HG02884 (cell line): Measurements from ENCODE around the gene TLR10.
"Not testable (repeated sequence)": the region's sequence is repeated elsewhere in the genome, so short reads cannot be mapped to it uniquely, and the experiment has no call there.

Experiments
- ATAC-seq: cut with Tn5 transposase; IDR thresholded peaks from one replicate; pipeline ENCODE4 v1.9.1; 2021; ENCODE audit warnings: mild to moderate bottlenecking, moderate library complexity; ENCODE audit not compliant: unreplicated experiment

Gene TLR10

DNA sequence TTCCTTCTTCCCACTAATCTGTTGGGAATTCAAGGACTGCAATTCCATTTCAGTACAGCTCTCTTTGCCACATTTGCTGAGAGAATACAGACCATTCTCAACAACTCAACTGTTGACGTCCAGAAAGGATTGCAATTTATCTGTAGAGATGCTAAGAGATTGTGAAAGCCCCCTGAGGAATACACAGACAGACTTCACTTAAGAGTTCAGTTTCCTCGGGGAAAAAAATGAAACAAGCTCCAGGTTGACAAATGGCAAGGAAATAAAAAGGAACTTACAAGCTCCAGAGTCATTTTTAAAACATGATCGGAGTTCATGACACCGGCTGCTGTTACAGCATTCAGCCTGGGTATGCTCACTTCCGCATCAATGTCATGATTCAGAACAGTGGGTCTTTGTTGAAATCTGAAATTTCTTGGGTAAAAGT, 13.8 kb downstream of the TLR10 start:
- no peak for ATAC-seq

DNA sequence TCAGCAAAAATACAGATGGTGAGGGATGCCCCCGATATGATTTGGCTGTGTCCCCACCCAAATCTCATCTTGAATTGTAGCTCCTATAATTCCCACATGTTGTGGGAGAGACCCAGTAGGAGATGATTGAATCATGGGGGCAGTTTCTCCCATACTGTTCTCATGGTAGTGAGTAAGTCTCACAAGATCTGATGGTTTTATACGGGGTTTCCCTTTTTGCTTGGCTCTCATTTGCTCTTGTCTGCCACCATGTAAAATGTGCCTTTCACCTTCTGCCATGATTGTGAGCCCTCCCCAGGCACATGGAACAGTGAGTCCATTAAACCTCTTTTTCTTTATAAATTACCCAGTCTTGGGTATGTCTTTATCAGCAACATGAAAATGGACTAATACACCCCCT, 15.8 kb downstream of the TLR10 start:
- ATAC-seq = not testable (repeated sequence)

DNA sequence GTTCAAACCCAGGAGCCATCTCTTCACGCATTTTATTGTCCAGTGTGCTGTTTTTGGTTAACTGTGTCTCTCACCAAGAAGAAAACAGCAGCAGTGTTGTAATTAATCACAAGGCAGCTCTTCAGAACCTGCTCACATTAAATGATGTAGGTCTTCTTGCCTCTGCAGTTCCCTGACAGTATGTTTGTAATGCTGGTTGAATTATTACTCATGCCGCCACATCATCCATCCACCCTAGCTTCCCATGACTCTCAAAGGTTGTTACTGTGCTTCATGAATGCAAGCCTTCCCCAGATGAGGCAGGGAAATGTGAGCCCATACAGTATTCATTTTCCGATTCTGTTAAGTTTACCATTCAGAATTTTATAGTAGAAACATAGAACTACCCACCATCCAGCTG, 17.4 kb downstream of the TLR10 start:
- ATAC-seq = no peak

DNA sequence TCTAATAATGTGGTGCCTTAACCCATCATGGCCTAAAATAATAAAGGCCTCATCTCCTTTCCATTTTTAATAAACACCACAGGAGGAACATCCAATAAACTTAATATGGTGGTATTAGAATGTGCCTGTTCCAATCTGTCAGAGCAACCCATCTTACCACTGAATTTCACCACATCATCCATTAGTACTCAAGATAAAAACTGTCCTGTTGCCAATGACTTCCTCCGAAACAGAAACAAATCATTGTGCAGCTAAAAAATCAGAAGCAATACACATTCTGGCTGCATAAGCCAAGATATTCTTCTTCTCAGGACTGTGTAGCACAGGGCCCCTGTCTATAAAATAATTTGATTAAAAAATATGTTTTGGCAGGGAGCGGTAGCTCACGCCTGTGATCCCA, 18.5 kb downstream of the TLR10 start:
- no peak for ATAC-seq

DNA sequence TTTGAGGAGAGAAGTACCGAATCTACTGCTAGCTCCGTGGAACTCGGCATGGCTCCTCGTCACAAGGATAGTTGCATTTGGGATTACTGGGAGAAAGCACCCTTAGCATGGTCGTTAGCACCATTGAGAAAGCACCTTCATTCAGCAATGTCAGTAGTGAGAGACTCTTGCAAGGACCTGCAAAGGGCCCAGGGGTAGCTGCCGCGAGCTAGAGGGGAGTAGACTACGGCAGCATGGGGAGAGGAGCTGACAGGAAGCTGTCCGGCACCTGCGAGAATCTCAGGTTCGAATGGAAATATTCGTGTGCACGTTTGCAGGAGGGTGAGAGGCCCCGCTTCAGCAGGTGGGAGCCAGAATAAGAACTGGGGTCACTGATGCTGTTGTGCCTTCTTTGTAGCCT, 20.2 kb downstream of the TLR10 start:
- ATAC-seq = peak; percentile 32

DNA sequence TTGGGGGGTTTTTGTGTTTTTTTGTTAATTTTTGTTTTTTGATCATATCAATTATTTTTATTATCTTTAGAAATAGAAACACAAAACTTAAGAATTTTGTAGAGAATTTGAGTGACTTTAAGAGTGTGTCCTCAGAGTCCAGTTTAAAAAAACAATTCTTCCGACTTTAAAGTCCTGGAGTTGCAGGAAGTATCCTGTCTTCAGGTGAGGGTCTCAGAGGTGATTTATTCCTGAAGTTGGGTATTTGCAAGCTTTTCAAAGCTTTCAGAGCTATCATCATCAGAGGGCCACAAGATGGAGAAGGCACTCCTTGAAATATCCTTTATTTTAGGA, 23.0 kb downstream of the TLR10 start:
- ATAC-seq = no peak

DNA sequence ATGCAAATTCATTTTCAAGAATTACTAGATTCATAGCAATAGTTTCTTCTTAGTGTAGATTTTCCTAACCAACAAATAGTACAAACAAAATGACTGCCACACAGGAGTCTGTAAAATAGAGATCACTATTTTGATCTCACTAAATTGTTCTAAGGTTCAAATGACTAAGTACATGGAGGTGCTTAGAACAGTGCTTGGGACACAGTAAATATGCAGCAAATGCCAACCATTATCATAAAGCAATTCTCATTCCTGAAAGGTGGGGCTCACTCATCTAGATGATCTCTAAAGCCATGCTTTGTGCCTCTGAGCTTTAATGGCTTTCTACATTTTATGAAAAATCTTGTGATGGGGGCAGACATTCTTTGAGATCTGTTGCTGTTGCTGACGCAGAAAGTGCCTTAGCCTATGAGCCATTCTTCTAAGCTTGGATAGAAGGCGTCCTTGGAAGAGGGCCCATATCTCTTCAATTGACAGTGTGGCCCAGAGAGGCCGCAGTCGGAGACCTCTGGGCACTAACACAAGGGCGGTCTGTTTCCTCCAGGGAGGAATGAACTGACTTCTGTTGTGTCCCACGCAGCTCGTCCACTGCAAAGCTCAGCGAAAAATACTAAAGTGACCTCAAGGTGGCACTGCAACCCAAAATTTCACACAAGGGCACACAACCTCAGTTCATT, 23.5 kb downstream of the TLR10 start:
- no peak for ATAC-seq

DNA sequence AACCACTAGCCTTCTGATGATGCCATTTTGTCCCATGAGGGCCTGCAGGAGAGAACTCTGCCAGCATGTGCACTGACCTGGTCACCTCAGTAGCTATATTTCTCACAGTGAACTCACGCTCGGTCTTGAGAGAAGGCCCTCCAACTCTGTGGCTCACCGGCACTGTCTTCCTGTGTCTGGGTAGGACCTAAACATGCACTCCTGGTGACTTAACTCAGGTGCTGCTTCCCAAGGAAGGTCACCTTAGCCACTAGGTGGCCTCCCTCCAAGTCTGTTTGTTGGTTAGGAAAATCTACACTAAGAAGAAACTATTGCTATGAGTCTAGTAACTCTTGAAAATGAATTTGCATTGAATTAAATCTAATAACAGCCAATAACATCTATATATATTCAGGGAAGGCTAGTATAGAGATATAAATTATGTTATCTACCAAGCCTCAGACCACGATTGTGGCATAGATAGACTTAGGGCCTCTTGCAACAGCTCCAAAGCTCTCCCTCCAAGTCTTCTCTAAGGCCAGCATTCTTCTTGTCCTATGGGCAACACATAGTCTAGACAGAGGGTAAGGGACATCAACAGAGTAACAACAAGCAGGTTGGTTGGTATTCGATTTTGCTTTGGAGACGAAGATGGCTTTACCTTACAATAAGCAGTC, 24.7 kb downstream of the TLR10 start:
- ATAC-seq = no peak

DNA sequence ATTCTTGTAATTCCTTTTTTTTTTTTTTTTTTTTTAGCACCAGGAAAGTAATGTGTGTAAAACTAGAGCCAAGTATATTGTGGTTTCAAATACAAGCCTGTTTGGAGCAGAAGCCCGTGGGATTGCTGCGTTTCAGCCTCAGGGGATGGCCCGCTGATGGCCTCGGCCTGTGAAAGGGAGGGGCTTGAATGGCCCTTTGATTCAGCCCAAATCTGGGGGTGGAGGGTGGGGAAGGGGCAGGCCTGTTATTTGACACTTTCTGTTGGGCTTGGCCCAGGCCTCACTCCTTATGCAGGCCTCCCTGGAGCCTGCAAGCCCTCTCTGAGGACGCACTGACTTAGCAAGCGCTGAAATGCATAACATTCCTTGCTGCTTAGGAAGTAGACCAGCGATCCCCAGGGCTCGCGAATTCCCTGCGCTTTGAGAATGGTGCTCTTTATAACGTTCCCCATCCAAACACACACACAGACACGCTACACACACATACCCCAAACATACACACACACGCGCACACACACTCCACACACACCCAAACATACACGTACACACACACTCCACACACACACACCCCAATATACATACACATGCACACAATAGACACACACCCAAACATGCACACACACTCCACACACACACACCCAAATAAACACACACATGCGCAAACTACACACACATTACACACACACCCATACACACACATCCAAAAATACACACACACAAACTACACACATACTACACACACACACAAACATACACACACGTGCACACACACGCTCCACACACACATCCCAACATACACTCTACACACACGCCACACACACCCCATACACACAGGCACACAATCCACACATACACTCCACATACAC, 29.6 kb downstream of the TLR10 start:
- ATAC-seq = no peak

DNA sequence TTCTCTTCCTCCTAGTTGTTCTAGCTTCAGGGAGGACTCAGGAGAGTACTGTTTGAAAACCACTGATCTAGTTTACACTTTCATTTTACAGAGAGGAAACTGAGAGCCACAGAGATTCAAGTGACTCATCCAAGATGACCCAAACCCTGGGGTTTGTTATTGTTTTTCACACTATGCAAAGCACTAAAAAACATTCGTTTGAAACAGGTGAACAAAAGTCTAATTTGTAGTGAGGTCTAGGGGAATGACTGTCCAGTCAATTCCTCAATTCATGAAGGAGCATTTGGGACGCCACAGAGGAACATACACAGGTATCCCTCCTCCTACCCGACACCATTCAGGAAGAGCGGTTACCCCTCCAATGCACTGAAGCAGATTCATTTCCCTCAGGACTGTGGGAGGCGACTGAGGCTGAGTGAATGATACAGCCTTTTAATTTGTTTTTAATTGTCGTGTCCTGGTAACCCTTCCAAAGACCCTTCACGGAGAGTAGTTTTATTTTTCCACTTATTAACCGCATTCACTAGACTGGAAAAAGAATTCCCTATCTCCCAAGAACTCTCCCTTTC, 30.3 kb downstream of the TLR10 start:
- ATAC-seq = peak; percentile 96

DNA sequence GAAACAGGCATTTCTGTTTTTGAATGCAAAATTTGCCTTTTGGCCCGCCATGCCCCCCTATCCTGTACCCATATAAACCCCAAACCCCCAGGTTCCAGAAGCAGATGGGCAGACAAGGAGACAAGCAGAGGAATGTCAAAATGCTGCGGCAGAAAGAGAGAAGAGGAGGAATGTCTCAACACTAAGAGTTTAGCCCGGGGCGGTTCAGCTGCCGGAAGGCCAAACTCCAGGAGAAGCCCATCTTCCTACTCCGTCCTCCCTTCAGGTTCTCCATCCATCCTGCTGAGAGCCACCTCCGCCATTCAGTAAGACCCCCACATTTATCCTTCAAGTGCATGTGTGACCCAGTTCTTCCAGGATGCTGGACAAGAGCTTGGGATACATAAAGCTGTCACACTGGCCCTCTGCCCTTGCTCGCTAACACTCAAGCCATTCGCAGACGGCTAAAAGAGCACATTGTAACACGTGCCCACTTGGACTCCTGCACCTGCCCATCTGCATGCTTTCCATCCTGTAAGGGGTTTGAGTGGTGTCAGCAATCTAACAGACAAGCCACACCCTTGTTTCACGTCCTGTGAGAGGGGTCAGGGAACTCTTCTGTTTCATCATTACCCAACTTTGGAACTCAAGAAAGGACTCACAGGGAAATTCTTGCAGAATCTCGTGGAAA, 31.3 kb downstream of the TLR10 start:
- no peak for ATAC-seq

DNA sequence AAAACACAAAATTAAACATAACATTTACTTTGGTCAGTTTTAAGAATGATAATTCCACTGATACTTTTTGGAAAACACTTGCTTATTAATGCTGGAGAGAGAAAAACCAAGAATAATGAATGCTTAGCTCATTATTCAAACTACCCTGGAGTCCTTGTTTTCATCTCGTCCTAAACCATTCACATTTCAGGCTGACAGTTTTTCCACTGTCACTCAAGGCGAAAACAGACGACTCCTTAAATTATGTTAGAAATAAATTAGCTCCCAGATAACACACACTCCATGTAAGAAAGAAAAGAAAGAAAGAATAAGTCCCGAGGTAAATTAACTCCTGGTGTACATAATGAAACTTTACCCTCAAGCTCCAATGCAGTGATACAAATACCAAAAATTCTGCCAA, 33.5 kb downstream of the TLR10 start:
- ATAC-seq = no peak

DNA sequence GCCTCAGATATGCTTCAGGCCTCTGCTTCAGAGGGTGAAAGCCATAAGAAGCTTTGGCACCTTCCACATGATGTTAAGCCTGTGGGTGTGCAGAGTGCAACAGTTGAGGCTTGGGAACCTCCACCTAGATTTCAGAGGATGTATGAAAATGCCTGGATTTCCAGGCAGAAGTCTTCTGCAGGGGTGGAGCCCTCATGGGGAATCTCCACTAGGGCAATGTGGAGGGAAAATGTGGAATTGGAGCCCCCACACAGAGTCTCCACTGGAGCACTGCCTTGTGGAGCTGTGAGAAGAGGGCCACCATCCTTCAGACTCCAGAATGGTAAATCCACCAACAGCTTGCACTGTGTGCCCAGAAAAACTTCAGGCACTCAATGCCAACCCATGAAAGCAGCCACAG, 35.2 kb downstream of the TLR10 start:
- ATAC-seq = no peak

DNA sequence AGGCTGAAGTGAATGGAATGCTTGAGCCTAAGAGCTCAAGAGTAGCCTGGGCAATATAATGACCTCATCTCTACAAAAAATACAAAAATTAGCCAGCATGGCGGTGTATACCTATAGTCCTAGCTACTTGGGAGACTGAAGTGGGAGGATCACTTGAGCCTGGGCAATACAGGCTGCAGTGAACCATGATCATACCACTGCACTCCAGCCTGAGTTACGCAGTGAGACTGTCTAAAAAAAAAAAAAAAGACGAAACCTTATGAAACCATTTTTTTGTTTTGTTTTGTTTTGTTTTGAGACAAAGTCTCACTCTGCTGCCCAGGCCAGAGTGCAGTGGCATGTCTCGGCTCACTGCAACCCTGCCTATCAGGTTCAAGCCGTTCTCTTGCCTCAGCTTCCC, 36.9 kb downstream of the TLR10 start:
- ATAC-seq = no peak

DNA sequence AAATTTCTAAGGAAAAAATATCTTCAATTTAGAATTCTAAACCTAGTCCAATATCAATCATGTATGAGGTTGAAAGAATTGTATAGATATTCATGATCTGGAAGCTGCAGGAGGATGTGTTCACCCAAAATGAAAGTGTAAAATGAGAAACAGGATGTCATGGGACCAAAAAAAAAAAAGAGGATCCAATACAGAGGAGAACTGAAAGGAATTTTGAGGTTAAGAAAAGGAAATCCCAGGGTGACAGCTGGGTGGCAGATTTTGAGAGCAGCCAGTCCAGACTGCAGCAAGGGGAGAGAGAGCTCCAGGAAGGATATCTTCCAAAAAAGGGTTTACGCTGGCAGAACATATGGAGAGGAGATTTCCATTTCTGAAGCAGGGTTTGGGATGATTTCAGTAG, 38.9 kb downstream of the TLR10 start:
- no peak for ATAC-seq

DNA sequence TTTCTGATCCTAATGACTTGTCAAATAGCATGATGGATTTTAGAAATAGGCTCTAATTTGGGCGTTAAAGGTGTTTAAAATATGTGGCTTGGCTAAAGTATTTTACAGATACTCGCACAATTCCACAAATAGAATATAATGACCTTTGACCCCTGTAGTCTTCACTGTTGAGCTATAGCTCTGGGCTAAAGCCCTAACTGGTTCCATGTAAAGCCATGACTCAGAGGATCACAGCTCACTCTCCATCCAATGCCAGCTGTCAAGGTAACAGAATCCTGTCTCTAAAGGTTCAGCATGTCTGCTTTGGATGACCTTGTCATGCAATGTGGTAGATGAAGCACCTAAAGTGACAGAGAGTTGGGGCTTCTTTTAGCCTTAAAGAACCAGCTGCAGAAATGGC, 42.5 kb downstream of the TLR10 start:
- no peak for ATAC-seq

DNA sequence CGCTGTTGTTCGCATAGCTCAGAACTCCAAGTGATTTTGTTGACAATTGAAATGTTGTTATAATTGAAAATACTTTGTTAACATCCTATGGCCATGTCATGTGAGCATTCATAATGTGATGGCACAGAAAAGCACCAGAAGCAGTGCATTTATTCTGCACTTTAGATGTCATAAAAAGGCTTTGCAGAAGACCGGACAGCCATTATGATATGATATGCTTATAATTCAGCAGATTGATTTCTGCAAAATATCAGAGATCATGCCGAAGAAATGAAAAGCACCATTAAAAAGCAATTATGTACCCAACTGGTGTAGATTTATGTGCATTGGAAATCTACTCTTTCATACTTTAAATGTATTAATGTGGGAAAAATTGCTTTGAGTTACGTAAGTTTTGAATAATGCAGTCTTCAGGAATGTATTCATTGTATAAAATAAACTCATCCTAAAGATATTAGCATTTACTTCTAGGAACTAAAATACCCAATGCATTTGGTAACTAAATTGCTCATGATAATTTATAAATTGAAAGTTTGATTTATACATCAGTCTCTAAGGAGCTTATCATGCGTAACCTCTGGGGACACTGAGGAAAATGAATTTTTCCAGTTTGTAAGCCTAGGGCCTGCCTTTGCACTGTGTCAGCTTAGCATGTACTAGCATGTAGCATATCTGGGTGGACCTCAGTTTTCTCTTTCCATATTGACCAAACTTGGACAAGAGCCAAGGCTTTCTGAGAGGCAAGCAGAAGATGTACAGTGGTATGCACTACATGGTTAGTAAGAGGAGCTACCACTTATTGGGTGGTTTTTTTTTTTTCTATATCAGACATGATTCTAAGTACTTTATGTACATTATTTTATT, 43.6 kb downstream of the TLR10 start:
- no peak for ATAC-seq

DNA sequence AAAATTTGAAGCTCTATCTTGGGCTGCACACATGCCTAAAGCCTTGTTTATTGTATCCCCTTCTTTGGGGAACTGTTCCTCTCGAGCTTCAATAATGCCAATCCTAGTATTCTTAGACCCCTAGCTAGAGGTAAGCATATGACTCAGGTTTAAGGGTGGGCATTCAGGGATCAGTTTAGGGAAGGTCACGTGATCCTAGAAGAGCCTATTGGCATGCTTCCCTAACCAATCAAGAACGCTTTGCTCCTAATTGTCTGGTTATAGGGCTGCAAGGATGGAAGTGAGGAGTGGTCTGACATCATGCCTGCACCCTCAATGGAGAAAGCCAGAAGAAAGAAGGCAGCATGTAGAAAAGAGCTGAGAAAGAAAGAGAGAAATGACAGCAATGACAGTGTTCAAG, 46.9 kb downstream of the TLR10 start:
- ATAC-seq = no peak

DNA sequence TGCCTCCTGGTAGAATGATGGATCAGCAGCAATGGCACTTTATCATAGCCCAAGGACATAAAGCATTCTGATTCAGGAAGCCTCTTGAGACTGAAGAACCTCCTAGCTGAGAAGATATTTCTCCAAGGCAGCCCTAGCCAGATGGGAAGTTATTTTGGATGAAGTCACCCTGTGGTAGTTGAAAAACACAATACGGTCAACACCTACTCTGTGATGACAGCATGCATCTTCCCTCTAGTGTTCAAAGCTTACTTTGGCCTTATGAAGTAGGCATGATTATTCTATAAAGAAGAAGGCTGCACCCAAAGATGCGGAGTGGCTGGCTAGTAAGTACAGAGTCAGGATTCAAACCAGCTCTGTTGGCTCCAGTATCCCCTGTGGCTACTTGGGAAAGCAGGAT, 47.9 kb downstream of the TLR10 start:
- no peak for ATAC-seq

DNA sequence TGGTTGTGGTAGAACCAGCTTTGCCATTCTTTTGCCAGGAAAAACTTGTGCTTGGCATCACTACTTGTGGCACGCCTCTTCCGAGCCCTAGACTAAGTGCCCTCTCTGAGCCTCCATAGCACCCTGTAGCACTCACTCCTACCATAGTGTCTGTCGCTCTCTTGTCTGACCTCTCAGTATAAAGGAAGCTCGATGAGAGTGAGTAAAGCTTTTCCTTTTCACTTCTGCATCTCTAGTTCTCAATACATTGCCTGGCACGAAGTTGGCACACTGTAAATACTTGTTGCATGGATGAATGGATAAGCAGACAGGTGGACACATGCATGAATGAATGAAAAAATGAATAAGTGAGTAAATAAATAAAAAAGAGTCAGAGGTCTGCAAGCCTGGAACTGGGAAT, 48.3 kb downstream of the TLR10 start:
- ATAC-seq = no peak
